Thyroid gland (tissue), 4 donors: ENCODE data around the gene WNT7A. TPM values are rescaled to one million over a fixed set of nuclear protein-coding genes. Genes with fewer than 3 reads are reported as not detected.

Experiments used
- DNase-seq, 2 donors: peaks; one replicate each; pipeline ENCODE4 v3.0.0-alpha.2; 2019
- H3K27ac ChIP-seq, 3 donors: fragments of 200-600 bp; sonication (generic); 1 replicate in 2 of 3; 2 replicates in 1 of 3; pipeline ENCODE4 v1.5.1; 2016 to 2019; ENCODE audit warnings: mild to moderate bottlenecking in 1 of 3, moderate library complexity in 1 of 3
- H3K27me3 ChIP-seq: fragments of 200-600 bp; sonication (generic); one replicate; pipeline ENCODE4 v1.5.1; 2019
- H3K36me3 ChIP-seq, 2 donors: fragments of 200-600 bp; sonication (generic); one replicate each; pipeline ENCODE4 v1.5.1; 2016 to 2019
- H3K4me1 ChIP-seq, 2 donors: fragments of 200-600 bp; sonication (generic); one replicate each; pipeline ENCODE4 v1.5.1; 2017 to 2019
- H3K4me3 ChIP-seq, 3 donors: fragments of 200-600 bp; sonication (generic); replicated peaks in 1 of 3; 1 replicate in 2 of 3; 2 replicates in 1 of 3; pipeline ENCODE4 v1.5.1; 2016; ENCODE audit warnings: mild to moderate bottlenecking in 1 of 3
- H3K9me3 ChIP-seq: fragments of 200-600 bp; sonication (generic); one replicate; pipeline ENCODE4 v1.5.1; 2017
- POLR2A ChIP-seq, 2 donors: fragments of 450-650 bp; IDR thresholded peaks; one replicate each; pipeline ENCODE4 v1.6.1; 2017; ENCODE audit warnings: antibody characterized with exemption in 2 of 2, mild to moderate bottlenecking in 2 of 2, moderate library complexity in 1 of 2
- WGBS, 2 donors: methylation state at CpG; one replicate each; pipeline ENCODE4 v1.1.5; 2017; 5-methylcytosine and 5-hydroxymethylcytosine counted together
- intact Hi-C: fragments of 100-400 bp; cut with DNase I; formaldehyde crosslinking; loops from one replicate; pipeline ENCODE4 v1.15.1; 2023
- total RNA-seq, 4 donors: library from RNA; depleted of rRNA; stranded (reverse); fragments of >200 nt; gene quantifications; one replicate each; pipeline ENCODE4 v1.2.3, GENCODE V29; 2016
- TF ChIP-seq, protein P1 (sequence below), 6 experiments: fragments of 200-600 bp in 3 of 6; fragments of 450-650 bp in 3 of 6; sonication (generic) in 3 of 6; IDR thresholded peaks; one replicate each; pipeline ENCODE4 v1.5.1; 2016 to 2019; ENCODE audit warnings: antibody characterized with exemption in 6 of 6, mild to moderate bottlenecking in 2 of 6, inconsistent platforms in 1 of 6, moderate library complexity in 1 of 6

WNT7A gene
- total RNA-seq, 4 donors from 2014 or later, result not detected

DNA sequence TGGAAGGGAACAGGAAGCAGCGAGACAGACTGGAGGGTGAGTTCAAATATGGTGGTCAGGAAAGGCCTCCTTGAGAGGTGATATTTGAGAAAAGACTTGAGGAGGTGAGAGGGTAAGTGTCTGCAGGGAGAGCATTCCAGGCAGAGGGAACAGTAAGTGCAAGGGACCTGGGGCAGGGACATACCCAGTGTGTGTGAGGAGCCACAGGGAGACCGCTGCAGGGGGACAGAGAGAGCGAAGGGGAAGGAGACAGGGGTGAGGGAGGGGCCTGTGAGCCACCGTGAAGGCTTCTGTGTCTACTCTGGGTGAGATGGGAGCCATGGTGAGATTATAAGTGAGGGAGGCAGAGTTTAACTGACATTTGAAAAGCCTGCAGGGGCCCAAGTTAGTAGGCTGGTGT lies 38.0 kb downstream of the WNT7A start:
- Histone ChIP-seq H3K9me3 (no peaks in the 10 kb centered on the region), H3K27me3 (no peaks in the 10 kb centered on the region), H3K4me3 (no peak overlapping the region), H3K27ac (no peak overlapping the region), H3K36me3 (no peaks in the 10 kb centered on the region), H3K4me1 (no peaks in the 10 kb centered on the region)
- intact Hi-C loops, result no loop called here
- 66 to 67% methylated on average over 4 of the region's 4 CpGs for WGBS, 2 donors
- TF ChIP-seq, protein P1, sequence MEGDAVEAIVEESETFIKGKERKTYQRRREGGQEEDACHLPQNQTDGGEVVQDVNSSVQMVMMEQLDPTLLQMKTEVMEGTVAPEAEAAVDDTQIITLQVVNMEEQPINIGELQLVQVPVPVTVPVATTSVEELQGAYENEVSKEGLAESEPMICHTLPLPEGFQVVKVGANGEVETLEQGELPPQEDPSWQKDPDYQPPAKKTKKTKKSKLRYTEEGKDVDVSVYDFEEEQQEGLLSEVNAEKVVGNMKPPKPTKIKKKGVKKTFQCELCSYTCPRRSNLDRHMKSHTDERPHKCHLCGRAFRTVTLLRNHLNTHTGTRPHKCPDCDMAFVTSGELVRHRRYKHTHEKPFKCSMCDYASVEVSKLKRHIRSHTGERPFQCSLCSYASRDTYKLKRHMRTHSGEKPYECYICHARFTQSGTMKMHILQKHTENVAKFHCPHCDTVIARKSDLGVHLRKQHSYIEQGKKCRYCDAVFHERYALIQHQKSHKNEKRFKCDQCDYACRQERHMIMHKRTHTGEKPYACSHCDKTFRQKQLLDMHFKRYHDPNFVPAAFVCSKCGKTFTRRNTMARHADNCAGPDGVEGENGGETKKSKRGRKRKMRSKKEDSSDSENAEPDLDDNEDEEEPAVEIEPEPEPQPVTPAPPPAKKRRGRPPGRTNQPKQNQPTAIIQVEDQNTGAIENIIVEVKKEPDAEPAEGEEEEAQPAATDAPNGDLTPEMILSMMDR (IDR thresholded peaks at IDR 0.05), result no peak
- TF ChIP-seq POLR2A (IDR thresholded peaks at IDR 0.05), result no peak
- no peak for DNase-seq

DNA sequence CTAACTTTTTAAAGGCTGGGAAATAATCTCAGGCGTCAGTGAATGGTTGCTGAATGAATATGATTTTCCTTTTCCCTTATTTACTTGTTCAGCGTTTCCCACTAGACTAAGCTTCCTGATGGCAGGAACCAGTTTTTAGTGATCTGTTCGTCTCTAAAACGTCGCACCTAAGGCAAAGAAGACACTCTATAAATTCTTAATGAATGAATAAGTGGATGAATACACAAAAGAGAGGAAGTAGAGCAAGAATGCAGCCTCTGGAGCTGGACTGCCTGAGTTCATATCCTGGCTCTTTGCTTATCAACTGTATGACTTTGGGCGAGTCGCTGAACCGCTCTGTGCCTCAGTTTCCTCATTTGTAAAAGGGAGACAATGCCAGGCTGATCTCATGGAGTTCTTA lies 38.7 kb downstream of the WNT7A start:
- intact Hi-C loops, result no loop called here
- H3K27me3 ChIP-seq, result no peaks in the 10 kb centered on the region
- no peaks in the 10 kb centered on the region for H3K4me1 ChIP-seq
- TF ChIP-seq POLR2A (IDR thresholded peaks at IDR 0.05), result no peak
- TF ChIP-seq, protein P1 (IDR thresholded peaks at IDR 0.05), result no peak
- no peaks in the 10 kb centered on the region for H3K36me3 ChIP-seq
- no peak overlapping the region for H3K4me3 ChIP-seq
- WGBS, 2 donors, result 74 to 86% methylated on average over 8 of the region's 8 CpGs
- no peak for DNase-seq
- H3K9me3 ChIP-seq, result no peaks in the 10 kb centered on the region
- no peak overlapping the region for H3K27ac ChIP-seq

DNA sequence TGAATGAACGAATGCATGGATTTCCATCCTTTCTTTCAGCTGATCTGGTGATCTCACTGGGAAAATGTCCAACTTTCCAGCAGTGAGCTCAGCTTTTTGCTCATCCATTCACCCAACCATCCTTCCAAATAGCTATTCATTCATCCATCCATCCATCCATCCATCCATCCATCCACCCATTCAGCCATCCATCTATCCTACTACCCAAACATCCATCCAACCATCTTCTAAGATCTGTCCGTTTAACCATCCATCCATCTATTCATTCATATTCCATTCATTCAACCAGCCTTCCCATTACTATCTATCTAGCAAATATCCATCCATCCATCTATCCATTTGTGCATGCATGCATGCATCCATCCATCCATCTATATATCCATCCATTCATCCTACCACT lies 39.4 kb downstream of the WNT7A start:
- no peak for DNase-seq
- H3K4me3 ChIP-seq, result no peak overlapping the region
- no peaks in the 10 kb centered on the region for H3K36me3 ChIP-seq
- no peak for TF ChIP-seq POLR2A (IDR thresholded peaks at IDR 0.05)
- TF ChIP-seq, protein P1 (IDR thresholded peaks at IDR 0.05), result no peak
- intact Hi-C loops, result no loop called here
- H3K9me3 ChIP-seq, result no peaks in the 10 kb centered on the region
- H3K27me3 ChIP-seq, result no peaks in the 10 kb centered on the region
- WGBS, 2 donors, result 87 to 89% methylated on average over 2 of the region's 2 CpGs
- no peaks in the 10 kb centered on the region for H3K4me1 ChIP-seq
- H3K27ac ChIP-seq, result no peak overlapping the region

DNA sequence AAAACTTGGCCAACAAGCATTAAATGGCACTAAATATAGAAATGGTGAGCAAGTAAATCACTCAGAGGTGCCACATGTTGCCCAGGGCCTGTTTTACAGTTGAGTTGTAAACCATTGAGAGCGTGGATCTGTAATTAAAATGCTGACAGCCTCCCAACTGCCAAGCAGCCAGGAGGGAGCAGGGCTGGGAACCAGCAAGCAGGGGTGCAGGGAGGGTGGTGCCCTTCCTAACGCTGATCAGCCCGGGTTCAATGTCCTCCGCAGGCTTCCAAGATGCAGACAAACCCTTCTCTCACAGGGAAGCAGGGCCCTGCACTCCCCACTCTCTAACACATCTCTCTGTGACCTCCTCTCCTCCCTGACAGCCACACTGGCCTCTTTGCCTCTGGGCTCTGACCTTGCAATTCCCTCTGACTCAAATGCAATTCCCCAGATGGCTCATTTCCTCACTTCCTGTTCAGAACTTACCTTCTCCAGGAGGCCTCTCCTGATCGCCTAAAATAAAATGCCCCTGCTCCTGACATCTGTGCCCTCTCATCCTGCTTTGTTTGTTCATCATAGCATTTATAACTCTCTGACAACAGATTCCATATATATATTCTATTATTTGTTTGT lies 40.0 kb downstream of the WNT7A start:
- H3K9me3 ChIP-seq, result no peaks in the 10 kb centered on the region
- H3K27me3 ChIP-seq, result no peaks in the 10 kb centered on the region
- intact Hi-C loops, result no loop called here
- H3K4me1 ChIP-seq, result no peaks in the 10 kb centered on the region
- H3K4me3 ChIP-seq, result no peak overlapping the region
- DNase-seq, result no peak
- TF ChIP-seq, protein P1 (IDR thresholded peaks at IDR 0.05), result no peak
- no peak for TF ChIP-seq POLR2A (IDR thresholded peaks at IDR 0.05)
- no peak overlapping the region for H3K27ac ChIP-seq
- no peaks in the 10 kb centered on the region for H3K36me3 ChIP-seq
- WGBS, 2 donors, result 57 to 62% methylated on average over 5 of the region's 5 CpGs

DNA sequence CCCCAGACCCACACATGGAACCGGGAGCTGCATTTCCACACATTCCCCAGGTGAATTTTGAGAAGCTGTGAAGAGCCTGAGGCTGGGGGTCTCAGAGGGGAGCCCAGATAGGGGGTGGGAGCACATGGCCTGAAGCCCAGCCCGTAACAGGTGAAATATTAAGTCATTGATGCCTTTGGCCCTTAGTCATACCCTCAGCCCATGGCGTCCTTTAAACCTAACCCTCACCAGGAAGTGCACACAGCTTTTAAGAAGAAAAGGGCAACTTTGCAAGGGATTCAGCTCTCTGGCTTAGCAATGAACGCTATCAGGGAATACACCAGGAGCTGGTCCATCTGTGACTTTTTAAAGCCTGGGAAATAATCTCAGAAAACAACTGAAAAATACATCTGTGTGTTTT lies 40.6 kb downstream of the WNT7A start:
- Histone ChIP-seq H3K27ac (no peak overlapping the region), H3K4me3 (no peak overlapping the region), H3K4me1 (no peaks in the 10 kb centered on the region), H3K9me3 (no peaks in the 10 kb centered on the region), H3K27me3 (no peaks in the 10 kb centered on the region), H3K36me3 (no peaks in the 10 kb centered on the region)
- no peak for TF ChIP-seq POLR2A (IDR thresholded peaks at IDR 0.05)
- TF ChIP-seq, protein P1 (IDR thresholded peaks at IDR 0.05), result no peak
- intact Hi-C loops, result no loop called here
- DNase-seq, result no peak
- 70 to 76% methylated on average over 4 of the region's 4 CpGs for WGBS, 2 donors
